HK-2 (cell line): Measurements from ENCODE around the gene DAAM1.

Experiments
- DNase-seq: peaks from one replicate; pipeline ENCODE4 v3.0.0-alpha.2; 2018; ENCODE audit not compliant: unreplicated experiment

DAAM1 gene

GRCh38 chr14:59362513-59362912, 174.0 kb downstream of the DAAM1 start:
- no peak for DNase-seq

GRCh38 chr14:59363531-59364226, 175.2 kb downstream of the DAAM1 start:
- DNase-seq: no peak

- no peak for DNase-seq
Measured at GRCh38 chr14:59370158-59370742, 181.8 kb downstream of the DAAM1 start.

GRCh38 chr14:59371771-59372170, 183.3 kb downstream of the DAAM1 start:
- no peak for DNase-seq

- DNase-seq: no peak
Measured at GRCh38 chr14:59374048-59374447, 185.6 kb downstream of the DAAM1 start.

GRCh38 chr14:59376686-59377085, 188.2 kb downstream of the DAAM1 start:
- no peak for DNase-seq

- no peak for DNase-seq
Measured at GRCh38 chr14:59377491-59377890, 189.0 kb downstream of the DAAM1 start.

GRCh38 chr14:59377991-59378601, 189.6 kb downstream of the DAAM1 start:
- DNase-seq: no peak

GRCh38 chr14:59389936-59390335, 201.5 kb downstream of the DAAM1 start:
- no peak for DNase-seq

- DNase-seq: no peak
Measured at GRCh38 chr14:59391388-59391787, 202.9 kb downstream of the DAAM1 start.

- no peak for DNase-seq
Measured at GRCh38 chr14:59394268-59394667, 205.8 kb downstream of the DAAM1 start.

GRCh38 chr14:59395672-59396071, 207.2 kb downstream of the DAAM1 start:
- no peak for DNase-seq

- DNase-seq: no peak
Measured at GRCh38 chr14:59398841-59399240, 210.4 kb downstream of the DAAM1 start.

- DNase-seq: no peak
Measured at GRCh38 chr14:59406454-59407245, 218.2 kb downstream of the DAAM1 start.

- DNase-seq: no peak
Measured at GRCh38 chr14:59407246-59408010, 219.0 kb downstream of the DAAM1 start.

GRCh38 chr14:59415836-59416602, 227.6 kb downstream of the DAAM1 start:
- no peak for DNase-seq

- DNase-seq: no peak
Measured at GRCh38 chr14:59417311-59417710, 228.8 kb downstream of the DAAM1 start.

GRCh38 chr14:59419303-59419702, 230.8 kb downstream of the DAAM1 start:
- no peak for DNase-seq
